Measurements from ENCODE around the gene GPR180. TPM values are rescaled to one million over a fixed set of nuclear protein-coding genes. Genes with fewer than 3 reads are reported as not detected.
A peak's percentile ranks its signal among the peaks of the same experiment; 100 is the strongest.

The GPR180 gene
- total RNA-seq, 1 donor from 2014 or later: 10.3 TPM

DNA sequence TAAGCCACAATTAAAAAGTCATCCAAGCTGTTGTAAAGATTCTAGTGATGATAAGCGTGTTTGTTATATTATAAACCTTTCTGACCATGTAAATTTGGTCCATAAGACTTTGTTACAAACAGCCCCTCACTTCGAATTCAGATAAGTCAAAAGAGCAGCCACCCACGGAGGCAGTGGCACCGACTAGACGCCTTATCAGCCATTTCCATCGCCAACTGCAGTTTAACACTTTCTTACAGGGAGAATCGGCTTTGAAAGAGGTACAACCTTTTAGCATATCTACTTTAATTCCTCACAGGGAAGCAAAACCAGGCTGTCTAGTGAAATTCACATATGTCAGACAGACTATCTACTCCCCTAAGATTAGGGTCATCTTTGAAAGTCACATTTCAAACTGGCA lies 63.2 kb downstream of the GPR180 start:
- Mint-ChIP-seq H3K9me3 (peaks cover 28% of the 10 kb centered on the region), H3K36me3 (ENCODE audit: low read depth) (peaks cover 14% of the 10 kb centered on the region), H3K4me1 (peaks cover 38% of the 10 kb centered on the region), H3K4me3 (no peak overlapping the region), H3K27me3 (peaks cover 16% of the 10 kb centered on the region), H3K27ac (no peak overlapping the region)
- intact Hi-C loops (cut with micrococcal nuclease): loop anchor here (5.0 to 10.0 kb wide), 2 partner anchors 200 to 632 kb away; no protein-coding TSS in a partner anchor
- no peak for DNase-seq

- Mint-ChIP-seq H3K36me3 (ENCODE audit: low read depth) (peaks cover 14% of the 10 kb centered on the region), H3K27me3 (peaks cover 16% of the 10 kb centered on the region), H3K4me3 (no peak overlapping the region), H3K4me1 (peaks cover 32% of the 10 kb centered on the region), H3K9me3 (peaks cover 28% of the 10 kb centered on the region), H3K27ac (peak overlapping the region; percentile 92)
- intact Hi-C loops (cut with micrococcal nuclease): loop anchor here (2.0 to 10.0 kb wide), 5 partner anchors 45 to 631 kb away; no protein-coding TSS in a partner anchor
- DNase-seq: no peak
Measured at GRCh38 chr13:94666065-94666464, 64.4 kb downstream of the GPR180 start.

DNA sequence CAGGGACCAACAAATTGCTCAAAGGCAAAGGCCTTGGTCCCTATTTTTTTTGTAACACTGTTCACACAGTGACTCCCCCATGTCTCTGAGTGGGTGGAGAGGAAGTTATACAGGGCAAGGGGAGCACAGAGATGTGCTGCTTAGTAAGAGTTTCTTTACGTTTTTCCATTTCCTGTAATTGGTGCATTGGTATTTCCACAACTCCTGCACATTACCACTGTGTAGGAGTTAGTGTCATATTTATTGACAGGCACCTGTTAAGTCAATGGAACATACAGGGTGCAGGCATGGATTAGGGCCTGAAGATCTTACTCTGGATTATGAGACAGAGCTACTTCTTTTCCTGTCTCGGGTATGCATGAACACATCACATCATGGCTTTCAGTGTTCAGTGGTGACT lies 65.5 kb downstream of the GPR180 start:
- DNase-seq: peak; percentile 59

DNA sequence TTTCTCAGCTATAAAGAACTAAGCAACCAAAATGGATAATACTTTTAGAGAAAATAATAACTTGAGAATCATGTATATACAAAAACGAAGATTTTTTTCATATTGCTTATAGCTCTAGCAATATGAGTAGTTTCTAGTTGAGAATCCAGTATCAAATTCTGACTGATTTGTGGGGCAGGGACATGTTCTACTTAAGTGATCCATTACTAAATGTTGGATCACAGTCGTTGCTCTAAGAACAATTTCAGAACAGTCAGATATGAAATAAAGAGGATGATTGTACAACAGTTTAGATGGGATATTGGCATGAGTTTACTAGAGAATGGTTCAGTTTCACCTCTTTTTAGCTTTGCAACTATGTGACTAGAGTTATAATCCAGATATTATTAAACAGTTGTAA lies 70.7 kb downstream of the GPR180 start:
- H3K36me3 Mint-ChIP-seq (ENCODE audit: low read depth): peaks cover 7% of the 10 kb centered on the region
- H3K4me3 Mint-ChIP-seq: no peak overlapping the region
- no peak overlapping the region for H3K27ac Mint-ChIP-seq
- no peak for DNase-seq
- intact Hi-C loops (cut with micrococcal nuclease): loop anchor here (10.0 kb wide), 1 partner anchor 482 kb away; no protein-coding TSS in a partner anchor
- H3K27me3 Mint-ChIP-seq: peaks cover 17% of the 10 kb centered on the region
- H3K9me3 Mint-ChIP-seq: peaks cover 9% of the 10 kb centered on the region
- H3K4me1 Mint-ChIP-seq: peaks cover 11% of the 10 kb centered on the region

More for the DNA sequence above, 65.5 kb downstream of the GPR180 start:
- intact Hi-C loops (cut with micrococcal nuclease): loop anchor here (1.0 to 10.0 kb wide), 8 partner anchors 10 to 630 kb away; partner anchors contain the start of gene TGDS
- Mint-ChIP-seq H3K9me3 (peaks cover 31% of the 10 kb centered on the region), H3K4me1 (peaks cover 32% of the 10 kb centered on the region), H3K36me3 (ENCODE audit: low read depth) (peaks cover 14% of the 10 kb centered on the region), H3K27me3 (peaks cover 13% of the 10 kb centered on the region), H3K4me3 (peak overlapping the region; percentile 39), H3K27ac (peak overlapping the region; percentile 92)

- H3K27me3 Mint-ChIP-seq: peaks cover 25% of the 10 kb centered on the region
- intact Hi-C loops (cut with micrococcal nuclease): loop anchor here (2.0 to 10.0 kb wide), 2 partner anchors 13 to 481 kb away; no protein-coding TSS in a partner anchor
- no peak overlapping the region for H3K4me3 Mint-ChIP-seq
- H3K4me1 Mint-ChIP-seq: no peaks in the 10 kb centered on the region
- H3K27ac Mint-ChIP-seq: no peak overlapping the region
- DNase-seq: no peak
- peaks cover 3% of the 10 kb centered on the region for H3K9me3 Mint-ChIP-seq
- no peaks in the 10 kb centered on the region for H3K36me3 Mint-ChIP-seq (ENCODE audit: low read depth)
Measured at GRCh38 chr13:94673851-94674250, 72.2 kb downstream of the GPR180 start.

DNA sequence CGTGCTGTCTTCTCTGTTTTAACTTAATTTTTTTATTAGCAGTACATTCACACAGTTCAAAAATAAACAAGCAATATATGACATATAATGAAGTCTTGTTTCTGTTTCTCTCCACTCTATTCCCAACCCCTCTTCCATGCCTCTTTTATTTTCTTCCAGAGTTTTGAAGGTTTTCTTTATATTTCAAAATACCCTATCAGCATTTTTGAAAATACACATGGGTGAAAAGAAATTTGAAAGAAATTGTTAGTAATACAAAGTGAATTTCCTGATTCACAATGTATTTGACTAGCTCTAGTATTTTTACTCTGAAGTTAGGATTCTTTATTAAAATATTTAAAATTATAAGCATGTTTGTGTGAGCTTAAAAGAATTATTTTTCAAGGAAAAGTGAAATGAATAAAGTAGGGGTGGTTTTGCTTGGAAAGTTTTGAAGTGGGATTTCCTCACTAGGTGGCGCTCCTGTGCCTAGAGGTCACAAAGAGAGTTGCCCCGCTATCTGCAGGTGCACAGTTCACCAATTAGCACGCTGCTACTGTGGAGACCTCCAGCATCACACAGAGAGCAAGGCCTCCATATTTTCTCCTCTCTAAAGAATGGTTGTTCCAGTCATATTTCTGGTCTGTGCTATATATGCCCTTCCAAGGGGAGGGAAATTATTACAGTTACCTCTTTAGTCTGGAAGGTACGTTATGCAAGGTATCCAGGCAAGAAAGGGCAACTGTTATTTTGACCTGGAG lies 73.1 kb downstream of the GPR180 start:
- Mint-ChIP-seq H3K27me3 (peaks cover 29% of the 10 kb centered on the region), H3K4me1 (no peaks in the 10 kb centered on the region), H3K9me3 (peaks cover 3% of the 10 kb centered on the region), H3K36me3 (ENCODE audit: low read depth) (no peaks in the 10 kb centered on the region), H3K27ac (no peak overlapping the region), H3K4me3 (no peak overlapping the region)
- intact Hi-C loops (cut with micrococcal nuclease): loop anchor here (1.0 to 10.0 kb wide), 3 partner anchors 14 to 730 kb away; no protein-coding TSS in a partner anchor
- DNase-seq: peak; percentile 80

DNA sequence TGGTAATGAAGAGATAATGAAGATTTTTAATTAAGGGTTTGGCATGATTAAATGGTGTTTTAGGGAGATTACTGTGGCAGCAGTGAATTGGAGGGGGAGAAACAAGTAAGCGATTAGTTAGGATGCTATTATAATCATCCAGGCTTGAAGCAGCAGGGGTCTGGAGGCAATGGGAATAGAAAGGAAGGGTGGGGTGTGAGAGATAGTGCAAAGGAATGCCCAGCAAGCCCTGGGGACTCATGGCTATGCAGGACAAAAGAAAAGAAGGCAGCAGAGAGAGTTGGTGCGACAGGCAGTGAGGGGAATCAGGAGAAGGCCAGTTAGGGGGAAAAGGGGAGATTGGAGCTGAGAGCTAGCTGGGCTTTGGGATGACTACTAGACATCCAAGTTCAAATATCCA lies 76.1 kb downstream of the GPR180 start:
- Mint-ChIP-seq H3K27me3 (peaks cover 36% of the 10 kb centered on the region), H3K27ac (no peak overlapping the region), H3K4me1 (no peaks in the 10 kb centered on the region), H3K9me3 (no peaks in the 10 kb centered on the region), H3K36me3 (ENCODE audit: low read depth) (no peaks in the 10 kb centered on the region), H3K4me3 (no peak overlapping the region)
- intact Hi-C loops (cut with micrococcal nuclease): loop anchor here (10.0 kb wide), 1 partner anchor 477 kb away; no protein-coding TSS in a partner anchor
- no peak for DNase-seq

DNA sequence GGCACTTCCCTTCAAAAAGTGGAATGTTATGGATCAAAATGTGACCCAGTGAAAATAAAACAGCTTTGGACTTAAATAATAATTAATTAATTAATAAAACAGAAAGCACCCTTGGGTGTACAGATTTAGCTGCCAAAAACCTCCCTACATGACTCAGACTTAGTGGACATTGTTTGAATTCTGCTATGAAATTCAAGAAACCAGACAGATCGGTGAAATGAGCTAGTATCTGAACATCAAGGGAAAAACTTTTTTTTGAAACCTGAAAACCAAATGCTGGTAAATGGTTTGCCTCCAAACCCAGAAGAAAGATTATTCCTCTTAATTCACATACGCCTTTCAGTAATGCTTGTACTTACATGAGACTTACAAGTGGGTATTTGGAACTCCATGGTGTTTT lies 77.2 kb downstream of the GPR180 start:
- Mint-ChIP-seq H3K4me3 (no peak overlapping the region), H3K9me3 (no peaks in the 10 kb centered on the region), H3K36me3 (ENCODE audit: low read depth) (no peaks in the 10 kb centered on the region), H3K27me3 (peaks cover 43% of the 10 kb centered on the region), H3K27ac (no peak overlapping the region), H3K4me1 (no peaks in the 10 kb centered on the region)
- DNase-seq: no peak
- intact Hi-C loops (cut with micrococcal nuclease): loop anchor here (10.0 kb wide), 1 partner anchor 476 kb away; no protein-coding TSS in a partner anchor

DNA sequence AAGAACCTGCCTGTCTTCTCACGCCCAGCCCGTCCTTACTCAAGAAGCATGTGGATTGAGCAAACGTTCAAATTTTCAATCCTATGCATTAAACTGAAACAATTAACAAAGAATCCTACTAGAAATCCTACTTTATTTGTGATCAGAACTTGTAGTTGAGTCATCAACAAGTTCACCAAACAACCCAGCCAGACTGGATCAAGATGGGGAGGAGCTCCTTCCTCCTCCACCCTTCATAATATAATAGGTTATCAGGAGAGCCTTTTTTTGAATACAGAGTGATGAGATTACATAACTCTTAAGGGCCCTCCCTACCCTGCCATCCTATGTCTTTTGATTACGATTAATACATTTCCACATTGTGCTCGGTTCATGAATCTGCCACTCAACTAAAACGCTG lies 78.0 kb downstream of the GPR180 start:
- intact Hi-C loops (cut with micrococcal nuclease): loop anchor here (10.0 kb wide), 1 partner anchor 475 kb away; no protein-coding TSS in a partner anchor
- no peak for DNase-seq
- Mint-ChIP-seq H3K4me3 (no peak overlapping the region), H3K9me3 (no peaks in the 10 kb centered on the region), H3K27me3 (peaks cover 41% of the 10 kb centered on the region), H3K4me1 (no peaks in the 10 kb centered on the region), H3K36me3 (ENCODE audit: low read depth) (no peaks in the 10 kb centered on the region), H3K27ac (no peak overlapping the region)

DNA sequence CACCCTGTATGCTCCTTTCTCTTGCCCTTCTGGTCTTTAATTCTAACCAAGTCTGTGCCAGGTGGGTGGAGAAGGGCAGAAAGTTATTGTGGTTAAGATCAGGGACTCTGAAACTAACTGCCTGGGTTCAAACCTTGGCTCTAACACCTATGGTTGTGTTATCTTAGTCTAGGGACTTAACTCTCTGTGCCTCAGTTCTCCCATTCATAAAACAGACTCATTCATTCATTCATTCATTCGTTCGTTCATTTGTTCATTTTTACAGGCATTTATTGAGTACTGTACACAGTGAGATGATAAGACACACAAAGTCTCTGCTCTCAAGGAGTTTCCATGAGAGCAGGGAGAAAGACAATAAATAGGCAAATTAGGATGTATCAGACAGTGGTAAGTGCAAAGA lies 80.6 kb downstream of the GPR180 start:
- H3K4me1 Mint-ChIP-seq: no peaks in the 10 kb centered on the region
- intact Hi-C loops (cut with micrococcal nuclease): no loop called here
- H3K27ac Mint-ChIP-seq: no peak overlapping the region
- peaks cover 33% of the 10 kb centered on the region for H3K27me3 Mint-ChIP-seq
- no peaks in the 10 kb centered on the region for H3K9me3 Mint-ChIP-seq
- DNase-seq: no peak
- H3K4me3 Mint-ChIP-seq: no peak overlapping the region
- H3K36me3 Mint-ChIP-seq (ENCODE audit: low read depth): no peaks in the 10 kb centered on the region

GRCh38 chr13:94683409-94683808 lies 81.8 kb downstream of the GPR180 start:
- Mint-ChIP-seq H3K4me3 (no peak overlapping the region), H3K36me3 (ENCODE audit: low read depth) (no peaks in the 10 kb centered on the region)

More at GRCh38 chr13:94683409-94683808, 81.8 kb downstream of the GPR180 start:
- H3K27me3 Mint-ChIP-seq: peaks cover 29% of the 10 kb centered on the region
- H3K27ac Mint-ChIP-seq: no peak overlapping the region
- DNase-seq: no peak
- intact Hi-C loops (cut with micrococcal nuclease): no loop called here
- H3K9me3 Mint-ChIP-seq: no peaks in the 10 kb centered on the region
- no peaks in the 10 kb centered on the region for H3K4me1 Mint-ChIP-seq

Other genes with a start within 250 kb of the GPR180 start
- 0.05 TPM in 1 of 2 replicates, not detected in the other for gene DCT, start 122.2 kb upstream of the GPR180 start, total RNA-seq
- gene TGDS, start 5.7 kb upstream of the GPR180 start, total RNA-seq: 27.5 and 31.0 TPM in 2 replicates
- not detected in 2 replicates for gene SOX21, start 110.7 kb downstream of the GPR180 start, total RNA-seq

Measured in activated CD4-positive, alpha-beta T cell treated with anti-CD3 and anti-CD28 coated beads, Interleukin-2, amount 10 ng/mL, durations not matched to agents 24 days and 14 days (primary cell).